ENCODE measurements around the gene KDM5D.

KDM5D gene

DNA sequence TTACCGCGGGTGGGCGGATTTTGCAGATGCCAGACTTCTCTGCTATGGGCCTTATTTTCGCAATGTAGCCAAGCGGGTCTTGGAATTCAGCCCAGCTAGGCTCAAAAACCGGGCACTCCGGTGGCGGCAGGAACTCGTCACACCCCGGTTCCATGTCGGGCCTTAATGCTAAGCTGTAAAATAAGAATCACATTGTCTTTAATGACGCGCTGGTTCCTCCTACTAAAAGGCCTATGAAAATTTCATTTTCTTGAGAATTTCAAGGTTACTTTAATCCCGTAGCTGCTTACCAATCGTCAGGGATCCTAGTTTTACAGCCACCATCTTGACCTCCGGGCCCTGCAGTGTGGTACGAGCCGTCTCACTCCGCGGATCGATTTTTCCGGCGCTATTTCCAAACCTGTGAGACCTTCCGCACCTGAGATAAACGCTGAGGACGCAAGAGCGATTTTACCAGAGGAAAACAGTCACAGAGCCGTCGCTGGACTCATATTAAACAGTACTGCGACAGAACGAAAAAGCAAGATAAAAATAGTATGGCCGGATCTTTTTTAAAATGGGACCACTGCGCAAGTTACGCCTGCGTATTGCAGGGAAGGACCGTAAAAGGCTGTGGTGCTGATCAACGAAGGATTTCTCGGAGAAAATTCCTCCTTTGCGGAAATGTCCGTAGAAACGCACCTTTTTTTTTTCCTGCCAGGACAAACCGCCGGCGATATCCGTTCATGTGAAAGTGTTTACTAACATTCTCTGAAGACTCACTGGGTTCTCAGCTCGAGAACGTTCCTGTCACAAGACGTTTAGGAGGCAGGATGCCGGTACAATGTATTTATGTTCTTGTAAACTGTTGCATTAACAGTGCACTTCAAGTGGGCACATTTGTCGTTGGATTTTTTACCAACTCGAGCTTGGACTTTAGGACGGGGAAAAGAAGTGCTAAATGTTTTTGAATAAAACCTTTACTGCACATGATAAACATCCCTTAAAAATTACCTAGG lies at the start of gene KDM5D:
TSS of gene KDM5D (minus strand) at position 346 of the 998 bp plus-strand sequence. CDS start at position 154, 192 bp downstream.
- DNase-seq, result peak; percentile 45

DNA sequence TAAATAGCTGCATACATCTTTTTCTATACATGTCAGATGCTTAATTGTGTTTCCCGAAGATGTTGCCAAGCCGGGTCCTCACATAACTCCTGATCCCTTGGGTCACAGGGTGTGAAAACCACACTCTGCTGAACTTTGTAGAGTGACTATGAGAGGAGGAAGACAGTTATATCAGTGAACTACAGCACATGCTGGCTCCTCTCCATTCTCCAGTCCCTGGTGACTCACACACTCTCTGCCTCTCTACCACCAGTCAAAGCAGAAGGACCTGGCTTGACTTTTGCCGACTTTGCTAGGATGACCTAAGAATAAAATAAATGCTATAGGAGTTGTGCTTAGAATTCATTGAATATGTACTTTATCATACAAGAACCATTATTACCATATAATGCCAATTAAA lies 23.8 kb upstream of the KDM5D start:
- no peak for DNase-seq

DNA sequence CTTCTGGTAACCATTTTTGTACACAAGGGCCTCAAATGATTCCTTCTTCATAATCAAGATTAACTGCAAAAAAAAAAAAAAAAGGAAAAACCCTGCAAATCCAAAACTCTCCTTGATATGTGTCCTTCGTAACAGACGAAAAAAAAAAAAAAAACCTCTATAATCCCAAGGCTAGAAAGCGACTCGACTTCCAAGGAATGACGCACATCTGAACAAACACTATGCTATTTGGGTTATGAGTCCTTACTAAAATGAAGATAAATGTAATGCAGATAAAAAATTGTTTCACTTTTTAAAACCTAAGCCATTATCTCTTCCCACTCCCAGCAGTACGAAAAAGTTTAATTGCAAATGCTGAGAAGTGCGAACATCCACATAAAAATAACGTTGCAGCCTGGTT lies 1.2 kb downstream of the KDM5D start:
- no peak for DNase-seq

DNA sequence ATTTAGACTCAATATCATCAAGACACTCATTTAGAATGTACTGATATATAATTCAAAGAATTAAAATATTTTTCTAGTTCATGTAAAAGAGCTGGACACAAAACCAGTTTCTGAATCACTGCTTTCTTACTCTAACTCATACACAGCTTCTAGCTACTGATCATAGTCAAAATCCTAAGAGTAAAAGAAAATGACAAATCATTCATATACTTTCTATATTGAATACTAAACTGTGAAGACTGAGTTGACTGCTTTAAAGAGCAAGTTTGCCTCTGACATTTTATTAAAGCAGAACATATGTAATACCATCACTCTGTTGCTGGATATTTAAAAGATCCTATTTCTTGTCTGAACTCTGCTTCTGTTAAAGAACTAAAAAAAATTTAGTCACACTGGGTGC lies 2.4 kb downstream of the KDM5D start:
- no peak for DNase-seq

DNA sequence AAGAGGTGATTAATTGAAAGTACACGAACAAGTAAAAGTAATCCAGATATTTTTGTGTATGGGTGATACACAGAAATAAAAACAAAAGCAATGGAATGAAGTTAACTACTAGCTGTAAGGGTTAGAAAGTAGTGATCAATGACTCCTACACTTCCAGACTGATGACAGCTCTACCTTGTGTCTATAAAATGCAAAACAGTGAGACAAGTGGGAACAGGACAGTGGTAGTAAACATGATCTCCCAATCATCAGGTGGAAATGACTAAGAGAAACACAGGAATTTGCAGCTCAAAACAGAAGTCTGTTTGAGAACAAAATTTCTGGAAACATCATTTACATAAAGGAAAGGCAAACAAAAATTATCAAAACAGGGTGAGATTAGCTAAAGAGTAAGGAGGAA lies 10.1 kb downstream of the KDM5D start:
- no peak for DNase-seq

DNA sequence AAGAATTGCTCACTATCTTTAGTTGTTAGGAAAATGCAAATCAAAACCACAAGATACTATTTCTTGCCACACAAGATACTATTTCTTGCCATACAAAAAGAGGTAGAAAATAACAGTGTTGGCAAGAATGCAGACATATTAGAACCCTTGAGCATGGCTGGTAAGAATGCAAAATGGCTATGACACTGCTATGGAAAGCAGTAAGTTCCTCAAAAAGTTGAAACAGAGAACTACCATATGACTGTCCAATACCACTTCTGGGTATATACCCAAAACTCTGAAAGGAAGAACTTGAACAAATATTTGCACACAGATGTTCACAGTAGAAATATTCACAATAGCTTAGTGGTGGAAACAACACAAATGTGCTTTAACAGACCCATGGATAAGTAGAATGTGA lies 26.6 kb downstream of the KDM5D start:
- peak; percentile 69 for DNase-seq

DNA sequence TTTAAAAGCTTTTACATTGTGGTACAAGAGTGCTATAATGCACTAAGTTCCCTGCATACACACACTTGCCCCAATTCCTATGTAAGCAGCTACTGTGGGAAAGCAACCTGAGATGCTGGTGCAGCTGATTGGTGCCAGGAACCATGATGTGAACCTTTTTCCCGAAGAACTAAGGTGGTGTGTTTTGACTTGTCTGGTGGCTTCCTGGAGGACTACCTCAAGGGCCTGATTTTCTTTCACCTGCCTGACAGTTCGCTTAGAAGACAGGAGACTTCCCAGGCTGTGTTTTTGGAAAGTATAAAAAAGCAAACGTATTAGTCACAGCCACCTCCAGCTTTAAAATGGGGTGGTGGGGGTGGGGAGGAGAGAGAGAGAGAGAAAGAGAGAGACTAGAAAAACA lies 27.4 kb downstream of the KDM5D start:
- no peak for DNase-seq

DNA sequence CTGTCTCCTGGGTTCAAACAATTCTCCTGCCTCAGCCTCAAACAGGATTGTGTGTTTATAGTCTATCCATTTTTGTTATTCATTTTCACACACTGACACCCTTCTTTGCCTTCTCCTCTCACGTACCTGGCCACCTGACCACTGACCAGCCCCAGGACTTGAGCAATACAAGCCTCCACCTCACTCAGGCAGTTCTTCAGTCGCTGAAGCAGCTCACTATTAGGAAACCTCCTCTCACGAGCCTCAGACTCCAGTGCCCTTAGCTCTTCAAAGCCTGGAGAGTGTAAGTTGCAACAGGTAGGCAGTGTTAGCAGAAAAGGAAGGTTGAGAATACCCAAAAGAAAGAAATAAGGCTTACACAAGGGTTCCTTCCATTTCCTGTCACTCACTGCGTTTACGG lies 29.3 kb downstream of the KDM5D start:
- DNase-seq, result no peak

DNA sequence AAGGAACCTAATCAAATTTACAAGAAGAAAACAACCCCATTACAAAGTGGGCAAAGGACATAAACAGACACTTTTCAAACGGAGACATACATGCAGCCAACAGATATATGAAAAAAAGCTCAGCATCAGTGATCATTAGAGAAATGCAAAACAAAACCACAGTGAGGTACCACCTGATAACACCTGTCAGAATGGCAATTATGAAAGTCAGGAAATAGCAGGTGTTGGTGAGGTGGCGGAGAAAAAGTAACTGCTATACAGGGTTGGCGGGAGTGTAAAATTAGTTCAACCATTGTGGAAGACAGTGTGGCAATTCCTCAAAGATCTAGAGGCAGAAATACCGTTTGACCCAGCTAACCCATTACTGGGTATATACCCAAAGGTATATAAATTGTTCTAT lies 31.1 kb downstream of the KDM5D start:
- DNase-seq, result no peak

DNA sequence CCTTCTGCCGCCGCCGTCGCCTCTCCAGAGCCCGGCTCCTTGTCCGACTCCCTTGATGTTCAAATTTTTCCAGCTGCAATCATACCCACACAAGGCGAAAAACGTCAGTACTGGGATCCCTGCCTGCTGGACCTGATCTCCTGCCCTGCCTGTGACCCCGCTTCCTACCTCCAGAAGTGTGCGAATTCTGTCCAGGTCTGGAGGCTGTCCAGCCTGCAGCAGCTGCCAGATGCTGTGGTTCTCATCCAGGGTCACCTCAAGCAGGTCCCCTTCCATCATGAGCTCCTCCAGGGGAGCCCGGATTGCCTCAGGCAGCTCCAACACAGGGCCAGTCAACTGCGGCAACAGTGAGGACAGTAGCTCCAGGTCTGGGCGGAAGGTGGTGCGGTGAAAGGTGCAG lies 38.3 kb downstream of the KDM5D start:
- no peak for DNase-seq

DNA sequence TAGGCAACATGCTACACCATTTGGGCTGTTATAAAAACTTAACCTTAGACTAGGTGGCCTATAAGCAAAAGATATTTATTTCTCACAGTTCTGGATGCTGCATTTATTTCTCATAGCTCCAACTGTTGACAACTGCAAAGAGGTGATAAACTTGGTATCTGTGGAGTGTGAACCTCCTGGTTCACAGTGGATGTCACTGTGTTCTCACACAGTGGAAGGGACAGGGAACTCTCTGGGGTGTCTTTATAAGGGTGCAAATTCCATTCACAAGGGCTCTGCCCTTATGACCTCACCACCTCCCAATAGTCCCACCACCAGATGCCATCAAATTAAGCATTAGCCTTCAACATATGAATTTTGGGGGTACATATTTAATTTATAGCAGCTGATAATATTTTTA lies 46.0 kb downstream of the KDM5D start:
- no peak for DNase-seq

DNA sequence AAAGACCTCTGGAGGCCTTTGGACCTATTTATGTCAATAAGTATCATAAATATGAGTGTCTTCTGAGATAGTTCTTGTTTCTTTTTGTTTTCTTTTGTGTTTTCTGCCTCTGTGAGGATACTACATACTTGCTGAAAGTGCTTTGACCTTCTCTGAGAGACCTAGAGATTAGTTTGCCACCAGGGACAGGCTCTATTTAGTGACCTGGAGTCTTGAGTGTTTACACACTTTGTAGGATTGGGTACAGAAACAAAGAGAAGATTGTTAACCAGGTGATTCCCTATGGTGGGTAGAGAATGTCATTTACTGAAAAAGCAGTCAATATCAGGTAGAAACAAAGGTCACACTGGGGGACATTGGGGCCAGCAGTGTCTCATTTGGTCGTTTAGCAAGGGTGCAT lies 63.7 kb downstream of the KDM5D start:
- no peak for DNase-seq
